ENCODE results near the gene MYOC.
A peak's percentile ranks its signal among the peaks of the same experiment; 100 is the strongest.
"Not testable (repeated sequence)": the region's sequence is repeated elsewhere in the genome, so short reads cannot be mapped to it uniquely, and the experiment has no call there.

MYOC gene
- 0 reads per million in 4 donors for total RNA-seq

GRCh38 chr1:171652234-171652822, at the start of gene MYOC:
Gene MYOC (minus strand): TSS chr1:171652688. CDS start chr1:171652611, 77 bp downstream.
- DNase-seq, result no peak

- no peak for DNase-seq
Observed at GRCh38 chr1:171699531-171699930, 47.0 kb upstream of the MYOC start.

GRCh38 chr1:171695772-171696171, 43.3 kb upstream of the MYOC start:
- not testable (repeated sequence) for DNase-seq

GRCh38 chr1:171693541-171693940, 41.1 kb upstream of the MYOC start:
- DNase-seq, result not testable (repeated sequence)

GRCh38 chr1:171683870-171684269, 31.4 kb upstream of the MYOC start:
- DNase-seq, result no peak

- no peak for DNase-seq
Observed at GRCh38 chr1:171680339-171680738, 27.9 kb upstream of the MYOC start.

- DNase-seq, result no peak
Observed at GRCh38 chr1:171676823-171677222, 24.3 kb upstream of the MYOC start.

- DNase-seq, result no peak
Observed at GRCh38 chr1:171674431-171675405, 22.2 kb upstream of the MYOC start.

- no peak for DNase-seq
Observed at GRCh38 chr1:171670739-171671138, 18.3 kb upstream of the MYOC start.

- DNase-seq, result no peak
Observed at GRCh38 chr1:171668372-171668771, 15.9 kb upstream of the MYOC start.

GRCh38 chr1:171666114-171666769, 13.8 kb upstream of the MYOC start:
- no peak for DNase-seq

- DNase-seq, result no peak
Observed at GRCh38 chr1:171664976-171665375, 12.5 kb upstream of the MYOC start.

- no peak for DNase-seq
Observed at GRCh38 chr1:171663854-171664575, 11.5 kb upstream of the MYOC start.

GRCh38 chr1:171663036-171663853, 10.8 kb upstream of the MYOC start:
- no peak for DNase-seq

- no peak for DNase-seq
Observed at GRCh38 chr1:171661076-171661650, 8.7 kb upstream of the MYOC start.

GRCh38 chr1:171656206-171656605, 3.7 kb upstream of the MYOC start:
- not testable (repeated sequence) for DNase-seq

- DNase-seq, result no peak
Observed at GRCh38 chr1:171655746-171656116, 3.2 kb upstream of the MYOC start.

- DNase-seq, result peak; percentile 22 to 65 (median 34)
Observed at GRCh38 chr1:171654942-171655745, 2.7 kb upstream of the MYOC start.

- no peak for DNase-seq
Observed at GRCh38 chr1:171654201-171654941, 1.9 kb upstream of the MYOC start.

GRCh38 chr1:171653796-171654195, 1.3 kb upstream of the MYOC start:
- DNase-seq, result no peak
